Neural cell (in vitro differentiated cells): ENCODE measurements around the gene PPP3CA. TPM values are rescaled to one million over a fixed set of nuclear protein-coding genes. Genes with fewer than 3 reads are reported as not detected.

ENCODE experiments used
- H2AFZ ChIP-seq: fragments of 200-600, 300-800 bp; sonication (generic), shearing (Covaris generic); 2 replicates; pipeline ENCODE4 v1.6.0; 2014; ENCODE audit warnings: low read depth, mild to moderate bottlenecking, antibody characterized with exemption, low read length, moderate library complexity
- H3F3A ChIP-seq: fragments of 200-600 bp; shearing (Covaris generic); 2 replicates; pipeline ENCODE4 v1.6.1; 2016; ENCODE audit warnings: mild to moderate bottlenecking, moderate library complexity, mixed read lengths, antibody characterized with exemption, low read length; ENCODE audit not compliant: insufficient read depth, poor library complexity, severe bottlenecking
- H3K27ac ChIP-seq: fragments of 200-600, 300-800 bp; sonication (generic), shearing (Covaris generic); 2 replicates; pipeline ENCODE4 v1.5.1; 2014; ENCODE audit warnings: mild to moderate bottlenecking, low read length, moderate library complexity
- H3K27me3 ChIP-seq: fragments of 300-800, 200-600 bp; sonication (generic), shearing (Covaris generic); 2 replicates; pipeline ENCODE4 v1.6.0; 2014; ENCODE audit warnings: mild to moderate bottlenecking, low read depth, low read length, moderate library complexity; ENCODE audit not compliant: insufficient read depth
- H3K36me3 ChIP-seq: fragments of 300-800, 200-600 bp; sonication (generic), shearing (Covaris generic); 2 replicates; pipeline ENCODE4 v1.5.1; 2014; ENCODE audit warnings: mild to moderate bottlenecking, antibody characterized with exemption, low read length, moderate library complexity; ENCODE audit not compliant: insufficient read depth
- H3K4me2 ChIP-seq: fragments of 300-800, 200-600 bp; sonication (generic), shearing (Covaris generic); 2 replicates; pipeline ENCODE4 v1.6.0; 2014; ENCODE audit warnings: mild to moderate bottlenecking, low read length
- H3K4me3 ChIP-seq: fragments of 300-800, 200-600 bp; sonication (generic), shearing (Covaris generic); 2 replicates; pipeline ENCODE4 v1.5.1; 2014; ENCODE audit warnings: mild to moderate bottlenecking, low read length, moderate library complexity
- H3K79me2 ChIP-seq: fragments of 200-600 bp; shearing (Covaris generic); replicated peaks from 2 replicates; pipeline ENCODE4 v1.6.0; 2014; ENCODE audit warnings: mild to moderate bottlenecking, low read length, moderate library complexity; ENCODE audit not compliant: insufficient read depth
- H3K9ac ChIP-seq: fragments of 300-800, 200-600 bp; sonication (generic), shearing (Covaris generic); 2 replicates; pipeline ENCODE4 v1.6.1; 2016; ENCODE audit warnings: mild to moderate bottlenecking, low read length, mixed read lengths
- H3K9me2 ChIP-seq: fragments of 200-600 bp; shearing (Covaris generic); 2 replicates; pipeline ENCODE4 v1.6.1; 2016; ENCODE audit warnings: mild to moderate bottlenecking, low read length, mixed read lengths; ENCODE audit not compliant: insufficient read depth
- H3K9me3 ChIP-seq: fragments of 200-600, 300-800 bp; sonication (generic), shearing (Covaris generic); 2 replicates; pipeline ENCODE4 v1.6.1; 2016; ENCODE audit warnings: mild to moderate bottlenecking, mixed run types, low read length, moderate library complexity, mixed read lengths
- H4K20me1 ChIP-seq: fragments of 200-600 bp; shearing (Covaris generic); 2 replicates; pipeline ENCODE4 v1.6.1; 2016; ENCODE audit warnings: mild to moderate bottlenecking, mixed run types; ENCODE audit not compliant: insufficient read depth
- EP300 ChIP-seq: fragments of 450-650 bp; conservative IDR thresholded peaks from 2 replicates; pipeline ENCODE4 v1.6.1; 2014; ENCODE audit warnings: antibody characterized with exemption, mild to moderate bottlenecking, moderate library complexity; ENCODE audit not compliant: poor library complexity, severe bottlenecking
- EZH2 ChIP-seq: fragments of 200-600, 300-800 bp; shearing (Covaris generic), sonication (generic); IDR thresholded peaks from 2 replicates; pipeline ENCODE4 v1.6.1; 2014; ENCODE audit warnings: antibody characterized with exemption, low read length, borderline replicate concordance, mild to moderate bottlenecking; ENCODE audit not compliant: insufficient read depth, poor library complexity, severe bottlenecking
- MXI1 ChIP-seq: fragments of 450-650 bp; conservative IDR thresholded peaks from 2 replicates; pipeline ENCODE4 v1.6.1; 2014; ENCODE audit warnings: antibody characterized with exemption, mild to moderate bottlenecking; ENCODE audit not compliant: poor library complexity, severe bottlenecking
- POLR2AphosphoS5 ChIP-seq: IDR thresholded peaks from 2 replicates; pipeline ENCODE4 v1.6.1; 2012
- RAD21 ChIP-seq: fragments of 450-650 bp; conservative IDR thresholded peaks from 2 replicates; pipeline ENCODE4 v1.6.1; 2014; ENCODE audit warnings: antibody characterized with exemption, mild to moderate bottlenecking, moderate library complexity
- SMC3 ChIP-seq: fragments of 450-650 bp; conservative IDR thresholded peaks from 2 replicates; pipeline ENCODE4 v1.6.1; 2014; ENCODE audit warnings: antibody characterized with exemption, mild to moderate bottlenecking, moderate library complexity; ENCODE audit not compliant: poor library complexity
- TAF1 ChIP-seq: IDR thresholded peaks from 2 replicates; pipeline ENCODE4 v1.6.1; 2012; ENCODE audit warnings: low read depth
- polyA plus RNA-seq: library from polyadenylated mRNA; depleted of rRNA; stranded (reverse); fragments of >200 nt; gene quantifications from 2 replicates; pipeline ENCODE4 v1.2.3, GENCODE V29; 2014
- TF ChIP-seq, protein P1 (sequence below): IDR thresholded peaks from 2 replicates; pipeline ENCODE4 v1.6.1; 2012; ENCODE audit warnings: borderline replicate concordance
- TF ChIP-seq, protein P2 (sequence below): fragments of 450-650 bp; IDR thresholded peaks from 2 replicates; pipeline ENCODE4 v1.5.1; 2014; ENCODE audit warnings: antibody characterized with exemption, mild to moderate bottlenecking, moderate library complexity; ENCODE audit not compliant: poor library complexity, severe bottlenecking

The PPP3CA gene
- polyA plus RNA-seq, 1 donor from 2014 or later: 78.2 TPM

DNA sequence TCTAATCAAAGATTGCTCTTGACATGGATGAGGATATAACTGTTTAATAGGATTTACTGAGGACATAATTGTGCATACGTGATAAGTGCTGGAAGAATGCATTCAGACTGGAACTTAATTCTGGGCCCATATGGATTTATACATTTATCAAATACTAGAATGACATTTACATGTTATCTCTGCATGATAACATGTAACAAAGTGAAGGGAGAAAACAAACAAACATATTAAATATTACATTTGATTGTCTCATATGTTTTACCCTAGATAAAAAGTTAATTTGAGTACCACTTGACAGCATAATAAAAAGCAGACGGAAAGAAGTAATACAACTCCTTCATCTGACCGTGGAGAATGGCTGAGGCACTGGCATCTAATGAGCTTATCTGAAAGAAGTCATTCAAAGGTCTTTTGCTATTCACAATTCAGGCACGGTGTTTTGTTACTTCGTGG lies 297.8 kb downstream of the PPP3CA start:
- no peak overlapping the region for H3K4me3 ChIP-seq
- no peak overlapping the region for H3K4me2 ChIP-seq
- H2AFZ ChIP-seq: no peak overlapping the region
- H3K27ac ChIP-seq: no peak overlapping the region
- H3K9me2 ChIP-seq: no peaks in the 10 kb centered on the region
- TF ChIP-seq MXI1 (no peak), SMC3 (no peak), EP300 (no peak), RAD21 (no peak), EZH2 (no peak), TAF1 (no peak), POLR2AphosphoS5 (no peak)
- TF ChIP-seq, protein P1, sequence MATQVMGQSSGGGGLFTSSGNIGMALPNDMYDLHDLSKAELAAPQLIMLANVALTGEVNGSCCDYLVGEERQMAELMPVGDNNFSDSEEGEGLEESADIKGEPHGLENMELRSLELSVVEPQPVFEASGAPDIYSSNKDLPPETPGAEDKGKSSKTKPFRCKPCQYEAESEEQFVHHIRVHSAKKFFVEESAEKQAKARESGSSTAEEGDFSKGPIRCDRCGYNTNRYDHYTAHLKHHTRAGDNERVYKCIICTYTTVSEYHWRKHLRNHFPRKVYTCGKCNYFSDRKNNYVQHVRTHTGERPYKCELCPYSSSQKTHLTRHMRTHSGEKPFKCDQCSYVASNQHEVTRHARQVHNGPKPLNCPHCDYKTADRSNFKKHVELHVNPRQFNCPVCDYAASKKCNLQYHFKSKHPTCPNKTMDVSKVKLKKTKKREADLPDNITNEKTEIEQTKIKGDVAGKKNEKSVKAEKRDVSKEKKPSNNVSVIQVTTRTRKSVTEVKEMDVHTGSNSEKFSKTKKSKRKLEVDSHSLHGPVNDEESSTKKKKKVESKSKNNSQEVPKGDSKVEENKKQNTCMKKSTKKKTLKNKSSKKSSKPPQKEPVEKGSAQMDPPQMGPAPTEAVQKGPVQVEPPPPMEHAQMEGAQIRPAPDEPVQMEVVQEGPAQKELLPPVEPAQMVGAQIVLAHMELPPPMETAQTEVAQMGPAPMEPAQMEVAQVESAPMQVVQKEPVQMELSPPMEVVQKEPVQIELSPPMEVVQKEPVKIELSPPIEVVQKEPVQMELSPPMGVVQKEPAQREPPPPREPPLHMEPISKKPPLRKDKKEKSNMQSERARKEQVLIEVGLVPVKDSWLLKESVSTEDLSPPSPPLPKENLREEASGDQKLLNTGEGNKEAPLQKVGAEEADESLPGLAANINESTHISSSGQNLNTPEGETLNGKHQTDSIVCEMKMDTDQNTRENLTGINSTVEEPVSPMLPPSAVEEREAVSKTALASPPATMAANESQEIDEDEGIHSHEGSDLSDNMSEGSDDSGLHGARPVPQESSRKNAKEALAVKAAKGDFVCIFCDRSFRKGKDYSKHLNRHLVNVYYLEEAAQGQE: no peak
- H3K9ac ChIP-seq: no peak overlapping the region
- no peaks in the 10 kb centered on the region for H4K20me1 ChIP-seq
- no peaks in the 10 kb centered on the region for H3K9me3 ChIP-seq
- H3K79me2 ChIP-seq: no peaks in the 10 kb centered on the region
- H3F3A ChIP-seq: no peaks in the 10 kb centered on the region
- no peaks in the 10 kb centered on the region for H3K36me3 ChIP-seq
- H3K27me3 ChIP-seq: no peaks in the 10 kb centered on the region

DNA sequence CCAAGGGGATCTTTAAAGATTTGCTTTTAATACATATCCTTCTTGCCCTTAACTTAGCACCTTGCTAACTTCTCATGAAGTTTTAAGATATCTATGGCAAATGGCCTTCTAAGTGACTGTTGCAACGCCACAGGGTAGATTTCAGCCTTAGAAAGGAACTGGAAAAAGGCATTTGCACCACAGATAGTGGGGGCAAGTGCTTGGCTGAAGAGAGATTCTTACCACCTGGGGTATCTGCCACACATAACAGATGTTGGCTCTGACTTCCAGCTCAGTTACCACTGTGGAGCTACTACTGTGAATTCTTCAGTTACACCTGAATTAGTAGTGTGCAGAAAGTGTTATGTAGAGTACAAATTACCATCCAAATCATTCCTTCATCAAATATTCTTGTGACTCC lies 302.6 kb downstream of the PPP3CA start:
- no peak overlapping the region for H2AFZ ChIP-seq
- no peaks in the 10 kb centered on the region for H4K20me1 ChIP-seq
- no peaks in the 10 kb centered on the region for H3F3A ChIP-seq
- H3K36me3 ChIP-seq: no peaks in the 10 kb centered on the region
- H3K27ac ChIP-seq: no peak overlapping the region
- no peaks in the 10 kb centered on the region for H3K27me3 ChIP-seq
- no peaks in the 10 kb centered on the region for H3K9me3 ChIP-seq
- H3K4me2 ChIP-seq: no peak overlapping the region
- no peaks in the 10 kb centered on the region for H3K9me2 ChIP-seq
- no peak overlapping the region for H3K9ac ChIP-seq
- TF ChIP-seq, protein P1: no peak
- TF ChIP-seq EZH2: no peak
- no peak for TF ChIP-seq RAD21
- TF ChIP-seq, protein P2, sequence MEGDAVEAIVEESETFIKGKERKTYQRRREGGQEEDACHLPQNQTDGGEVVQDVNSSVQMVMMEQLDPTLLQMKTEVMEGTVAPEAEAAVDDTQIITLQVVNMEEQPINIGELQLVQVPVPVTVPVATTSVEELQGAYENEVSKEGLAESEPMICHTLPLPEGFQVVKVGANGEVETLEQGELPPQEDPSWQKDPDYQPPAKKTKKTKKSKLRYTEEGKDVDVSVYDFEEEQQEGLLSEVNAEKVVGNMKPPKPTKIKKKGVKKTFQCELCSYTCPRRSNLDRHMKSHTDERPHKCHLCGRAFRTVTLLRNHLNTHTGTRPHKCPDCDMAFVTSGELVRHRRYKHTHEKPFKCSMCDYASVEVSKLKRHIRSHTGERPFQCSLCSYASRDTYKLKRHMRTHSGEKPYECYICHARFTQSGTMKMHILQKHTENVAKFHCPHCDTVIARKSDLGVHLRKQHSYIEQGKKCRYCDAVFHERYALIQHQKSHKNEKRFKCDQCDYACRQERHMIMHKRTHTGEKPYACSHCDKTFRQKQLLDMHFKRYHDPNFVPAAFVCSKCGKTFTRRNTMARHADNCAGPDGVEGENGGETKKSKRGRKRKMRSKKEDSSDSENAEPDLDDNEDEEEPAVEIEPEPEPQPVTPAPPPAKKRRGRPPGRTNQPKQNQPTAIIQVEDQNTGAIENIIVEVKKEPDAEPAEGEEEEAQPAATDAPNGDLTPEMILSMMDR: no peak
- TF ChIP-seq MXI1: no peak
- no peak for TF ChIP-seq POLR2AphosphoS5
- no peak for TF ChIP-seq TAF1
- no peak for TF ChIP-seq SMC3
- no peaks in the 10 kb centered on the region for H3K79me2 ChIP-seq
- H3K4me3 ChIP-seq: no peak overlapping the region
